ENCODE data around the gene TEC. TPM values are rescaled to one million over a fixed set of nuclear protein-coding genes. Genes with fewer than 3 reads are reported as not detected.

Gene TEC
- total and polyA plus RNA-seq, 2 experiments from 2014 or later = 2.9 to 3.0 TPM

- no peaks in the 10 kb centered on the region for H3F3A ChIP-seq (replicated peaks; ENCODE audit: low read depth)
- TF ChIP-seq JUNB (IDR thresholded peaks at IDR 0.05; ENCODE audit: unreplicated experiment) (no peak), EZH2phosphoT487 (IDR thresholded peaks at IDR 0.05; ENCODE audit: unreplicated experiment) (no peak), CREB1 (CRISPR knock-in tag; IDR thresholded peaks at IDR 0.05; ENCODE audit: low read depth) (no peak)
- no peaks in the 10 kb centered on the region for H3K79me2 ChIP-seq (replicated peaks; ENCODE audit: insufficient read depth)
- Mint-ChIP-seq H3K4me1 (peaks cover 14% of the 10 kb centered on the region), H3K27ac (no peak overlapping the region), H3K36me3 (ENCODE audit: low read depth) (no peaks in the 10 kb centered on the region), H3K9me3 (no peaks in the 10 kb centered on the region), H3K27me3 (ENCODE audit: insufficient read depth, low read depth, poor library complexity) (peaks cover 2% of the 10 kb centered on the region), H3K4me3 (no peak overlapping the region)
- no peak overlapping the region for H3K4me2 ChIP-seq
- peaks cover 8% of the 10 kb centered on the region; the same call in 1 of the 2 replicates for H3K4me1 ChIP-seq (ENCODE audit: insufficient read depth)
- H3K36me3 ChIP-seq (ENCODE audit: insufficient read depth) = no peaks in the 10 kb centered on the region
- no peaks in the 10 kb centered on the region for H3K27me3 ChIP-seq (ENCODE audit: insufficient read depth)
- no peaks in the 10 kb centered on the region; the same call in 1 of the 2 replicates for H3K9me2 ChIP-seq (ENCODE audit: insufficient read depth)
- H3K27ac ChIP-seq (ENCODE audit: low read depth) = no peak overlapping the region
- no peak for DNase-seq (ENCODE audit: low spot score)
- no peak overlapping the region for H3K4me3 ChIP-seq
- no peak for ATAC-seq
- no peaks in the 10 kb centered on the region for H4K20me1 ChIP-seq (replicated peaks; ENCODE audit: insufficient read depth)
- H2AFZ ChIP-seq = no peak overlapping the region
Measured at GRCh38 chr4:48224606-48225005, 45.0 kb downstream of the TEC start.

GRCh38 chr4:48223633-48224295 lies 45.9 kb downstream of the TEC start:
- H3K27ac Mint-ChIP-seq = no peak overlapping the region
- no peak overlapping the region for H3K27ac ChIP-seq (ENCODE audit: low read depth)
- no peaks in the 10 kb centered on the region for H3K9me3 Mint-ChIP-seq
- no peaks in the 10 kb centered on the region for H3K36me3 ChIP-seq (ENCODE audit: insufficient read depth)
- ATAC-seq = no peak
- no peaks in the 10 kb centered on the region for H3K27me3 ChIP-seq (ENCODE audit: insufficient read depth)
- DNase-seq (ENCODE audit: low spot score) = no peak
- H2AFZ ChIP-seq = no peak overlapping the region
- H3K9me2 ChIP-seq (ENCODE audit: insufficient read depth) = no peaks in the 10 kb centered on the region; the same call in 1 of the 2 replicates
- H3K4me3 Mint-ChIP-seq = no peak overlapping the region
- H3K4me1 Mint-ChIP-seq = peaks cover 14% of the 10 kb centered on the region
- peaks cover 8% of the 10 kb centered on the region; the same call in 1 of the 2 replicates for H3K4me1 ChIP-seq (ENCODE audit: insufficient read depth)
- no peak overlapping the region for H3K4me2 ChIP-seq
- no peaks in the 10 kb centered on the region for H3K79me2 ChIP-seq (replicated peaks; ENCODE audit: insufficient read depth)
- no peaks in the 10 kb centered on the region for H3F3A ChIP-seq (replicated peaks; ENCODE audit: low read depth)
- no peak for TF ChIP-seq CTCF (conservative IDR thresholded peaks at IDR 0.05; ENCODE audit: low read depth in 2 of 2)
- TF ChIP-seq STAT1 (IDR thresholded peaks at IDR 0.05; ENCODE audit: unreplicated experiment) = no peak
- no peak for TF ChIP-seq JUNB (IDR thresholded peaks at IDR 0.05; ENCODE audit: unreplicated experiment)
- TF ChIP-seq ZNF114 (CRISPR knock-in tag; IDR thresholded peaks at IDR 0.05) = no peak
- no peak for TF ChIP-seq REST (IDR thresholded peaks at IDR 0.05; ENCODE audit: unreplicated experiment)
- no peak for TF ChIP-seq EZH2phosphoT487 (IDR thresholded peaks at IDR 0.05; ENCODE audit: unreplicated experiment)
- no peak for TF ChIP-seq ETS1 (IDR thresholded peaks at IDR 0.05)
- no peak for TF ChIP-seq ZNF331 (CRISPR knock-in tag; IDR thresholded peaks at IDR 0.05; ENCODE audit: low read depth)
- TF ChIP-seq POLR2AphosphoS5 (IDR thresholded peaks at IDR 0.05; ENCODE audit: low read depth) = no peak
- H3K4me3 ChIP-seq = no peak overlapping the region
- H3K36me3 Mint-ChIP-seq (ENCODE audit: low read depth) = no peaks in the 10 kb centered on the region
- peaks cover 2% of the 10 kb centered on the region; the same call in 1 of the 2 replicates for H4K20me1 ChIP-seq (replicated peaks; ENCODE audit: insufficient read depth)
- H3K27me3 Mint-ChIP-seq (ENCODE audit: insufficient read depth, low read depth, poor library complexity) = peaks cover 2% of the 10 kb centered on the region
